GM23338 (cell line): ENCODE results near the gene RRP8. TPM values are rescaled to one million over a fixed set of nuclear protein-coding genes. Genes with fewer than 3 reads are reported as not detected.

Experiments used
- ATAC-seq: fragments of 200-7000 bp; cut with Tn5 transposase; 3 replicates; pipeline ENCODE4 v1.9.1; 2020
- DNase-seq: peaks from one replicate; pipeline ENCODE4 v3.0.0-alpha.2; 2015; ENCODE audit warnings: low spot score
- H2AFZ ChIP-seq: fragments of 200-600 bp; sonication (generic); 2 replicates; pipeline ENCODE4 v1.8.0; 2016; ENCODE audit warnings: antibody characterized with exemption, mild to moderate bottlenecking, moderate library complexity
- H3F3A ChIP-seq: fragments of 200-600 bp; sonication (generic); replicated peaks from 2 replicates; pipeline ENCODE4 v1.8.0; 2017; ENCODE audit warnings: antibody characterized with exemption, mixed run types, low read depth
- H3K27ac ChIP-seq: fragments of 200-600 bp; sonication (generic); 2 replicates; pipeline ENCODE4 v1.6.1; 2016; ENCODE audit warnings: low read depth
- H3K27me3 ChIP-seq: fragments of 200-600 bp; sonication (generic); 2 replicates; pipeline ENCODE4 v1.8.0; 2016; ENCODE audit warnings: mild to moderate bottlenecking, mixed run types, moderate library complexity; ENCODE audit not compliant: insufficient read depth
- H3K36me3 ChIP-seq: fragments of 200-600 bp; sonication (generic); 2 replicates; pipeline ENCODE4 v1.8.0; 2016; ENCODE audit warnings: mild to moderate bottlenecking; ENCODE audit not compliant: insufficient read depth
- H3K4me1 ChIP-seq: fragments of 200-600 bp; sonication (generic); 2 replicates; pipeline ENCODE4 v1.8.0; 2016; ENCODE audit warnings: mild to moderate bottlenecking, moderate library complexity; ENCODE audit not compliant: insufficient read depth
- H3K4me2 ChIP-seq: fragments of 200-600 bp; sonication (generic); 2 replicates; pipeline ENCODE4 v1.7.1; 2017; ENCODE audit warnings: mixed run types
- H3K4me3 ChIP-seq: fragments of 200-600 bp; sonication (generic); 2 replicates; pipeline ENCODE4 v1.6.1; 2016; ENCODE audit warnings: mixed run types
- H3K79me2 ChIP-seq: fragments of 200-600 bp; sonication (generic); replicated peaks from 2 replicates; pipeline ENCODE4 v1.8.0; 2017; ENCODE audit warnings: mild to moderate bottlenecking; ENCODE audit not compliant: insufficient read depth
- H3K9me2 ChIP-seq: fragments of 200-600 bp; sonication (generic); 2 replicates; pipeline ENCODE4 v1.8.0; 2017; ENCODE audit not compliant: insufficient read depth
- H4K20me1 ChIP-seq: fragments of 200-600 bp; sonication (generic); replicated peaks from 2 replicates; pipeline ENCODE4 v1.8.0; 2017; ENCODE audit warnings: mild to moderate bottlenecking; ENCODE audit not compliant: insufficient read depth
- H3K27ac Mint-ChIP-seq: 2 replicates; pipeline ENCODE4 v1.8.0; 2020; ENCODE audit warnings: inconsistent platforms, mild to moderate bottlenecking, moderate library complexity, mixed read lengths
- H3K27me3 Mint-ChIP-seq: 3 replicates; pipeline ENCODE4 v1.8.0; 2022; ENCODE audit warnings: low read depth, mild to moderate bottlenecking, moderate library complexity, mixed read lengths, inconsistent platforms; ENCODE audit not compliant: insufficient read depth, poor library complexity
- H3K36me3 Mint-ChIP-seq: 3 replicates; pipeline ENCODE4 v1.8.0; 2021; ENCODE audit warnings: low read depth, mild to moderate bottlenecking, inconsistent platforms, moderate library complexity, mixed read lengths
- H3K4me1 Mint-ChIP-seq: 3 replicates; pipeline ENCODE4 v1.8.0; 2020; ENCODE audit warnings: mild to moderate bottlenecking, inconsistent platforms, mixed read lengths
- H3K4me3 Mint-ChIP-seq: 3 replicates; pipeline ENCODE4 v1.8.0; 2021; ENCODE audit warnings: moderate library complexity, mild to moderate bottlenecking, inconsistent platforms, mixed read lengths
- H3K9me3 Mint-ChIP-seq: 3 replicates; pipeline ENCODE4 v1.8.0; 2020; ENCODE audit warnings: moderate library complexity, mild to moderate bottlenecking, inconsistent platforms, mixed read lengths
- CREB1 ChIP-seq: fragments of 250-450 bp; sonication (Bioruptor Pico); IDR thresholded peaks from 2 replicates; pipeline ENCODE4 v1.5.0; 2020; ENCODE audit warnings: low read depth, mild to moderate bottlenecking, moderate library complexity
- CTCF ChIP-seq, 2 experiments: fragments of 200-600 bp in 1 of 2; sonication (generic) in 1 of 2; conservative IDR thresholded peaks; 2 replicates each; pipeline versions ENCODE4 v1.5.1 to v1.6.1; 2016 to 2017; ENCODE audit warnings: antibody characterized with exemption in 2 of 2, low read depth in 2 of 2, mild to moderate bottlenecking in 2 of 2, moderate library complexity in 1 of 2
- ETS1 ChIP-seq: IDR thresholded peaks from 2 replicates; pipeline ENCODE4 v1.6.1; 2016; ENCODE audit warnings: antibody characterized with exemption
- EZH2 ChIP-seq: fragments of 200-600 bp; sonication (generic); IDR thresholded peaks from one replicate; pipeline ENCODE4 v1.8.0; 2017; ENCODE audit warnings: antibody characterized with exemption, mild to moderate bottlenecking, low read depth; ENCODE audit not compliant: unreplicated experiment
- EZH2phosphoT487 ChIP-seq: fragments of 200-600 bp; sonication (generic); IDR thresholded peaks from one replicate; pipeline ENCODE4 v1.8.1; 2018; ENCODE audit warnings: antibody characterized with exemption; ENCODE audit not compliant: unreplicated experiment
- JUNB ChIP-seq: IDR thresholded peaks from one replicate; pipeline ENCODE4 v1.6.1; 2016; ENCODE audit warnings: antibody characterized with exemption; ENCODE audit not compliant: unreplicated experiment
- NANOG ChIP-seq: IDR thresholded peaks from 2 replicates; pipeline ENCODE4 v1.6.1; 2016; ENCODE audit warnings: antibody characterized with exemption, borderline replicate concordance
- POLR2AphosphoS5 ChIP-seq: IDR thresholded peaks from 2 replicates; pipeline ENCODE4 v1.6.1; 2016; ENCODE audit warnings: antibody characterized with exemption, low read depth
- REST ChIP-seq: IDR thresholded peaks from one replicate; pipeline ENCODE4 v1.6.1; 2018; ENCODE audit warnings: antibody characterized with exemption; ENCODE audit not compliant: unreplicated experiment
- STAT1 ChIP-seq: IDR thresholded peaks from one replicate; pipeline ENCODE4 v1.6.1; 2016; ENCODE audit warnings: antibody characterized with exemption; ENCODE audit not compliant: unreplicated experiment
- ZNF114 ChIP-seq: fragments of 250-450 bp; sonication (Bioruptor Pico); IDR thresholded peaks from 2 replicates; pipeline ENCODE4 v1.5.0; 2020; ENCODE audit warnings: mild to moderate bottlenecking, moderate library complexity
- ZNF331 ChIP-seq: fragments of 250-450 bp; sonication (Bioruptor Pico); IDR thresholded peaks from 2 replicates; pipeline ENCODE4 v1.5.0; 2020; ENCODE audit warnings: low read depth, mild to moderate bottlenecking, moderate library complexity
- ZNF462 ChIP-seq: fragments of 250-450 bp; sonication (Bioruptor Pico); IDR thresholded peaks from 2 replicates; pipeline ENCODE4 v1.5.0; 2020; ENCODE audit warnings: mild to moderate bottlenecking, moderate library complexity
- polyA plus RNA-seq: library from polyadenylated mRNA; unstranded; fragments of >200 nt; fragmentation: Nextera tagmentation; extraction: Ambion mirVana; gene quantifications from 2 replicates; pipeline ENCODE4 v1.2.1, GENCODE V29; 2016
- total RNA-seq: library from RNA; depleted of rRNA; stranded (reverse); fragments of >200 nt; shearing (Covaris generic); gene quantifications from 2 replicates; pipeline ENCODE4 v1.2.3, GENCODE V29; 2014

Gene RRP8
- total and polyA plus RNA-seq, 2 experiments from 2014 or later, result 7.4 to 13.7 TPM

DNA sequence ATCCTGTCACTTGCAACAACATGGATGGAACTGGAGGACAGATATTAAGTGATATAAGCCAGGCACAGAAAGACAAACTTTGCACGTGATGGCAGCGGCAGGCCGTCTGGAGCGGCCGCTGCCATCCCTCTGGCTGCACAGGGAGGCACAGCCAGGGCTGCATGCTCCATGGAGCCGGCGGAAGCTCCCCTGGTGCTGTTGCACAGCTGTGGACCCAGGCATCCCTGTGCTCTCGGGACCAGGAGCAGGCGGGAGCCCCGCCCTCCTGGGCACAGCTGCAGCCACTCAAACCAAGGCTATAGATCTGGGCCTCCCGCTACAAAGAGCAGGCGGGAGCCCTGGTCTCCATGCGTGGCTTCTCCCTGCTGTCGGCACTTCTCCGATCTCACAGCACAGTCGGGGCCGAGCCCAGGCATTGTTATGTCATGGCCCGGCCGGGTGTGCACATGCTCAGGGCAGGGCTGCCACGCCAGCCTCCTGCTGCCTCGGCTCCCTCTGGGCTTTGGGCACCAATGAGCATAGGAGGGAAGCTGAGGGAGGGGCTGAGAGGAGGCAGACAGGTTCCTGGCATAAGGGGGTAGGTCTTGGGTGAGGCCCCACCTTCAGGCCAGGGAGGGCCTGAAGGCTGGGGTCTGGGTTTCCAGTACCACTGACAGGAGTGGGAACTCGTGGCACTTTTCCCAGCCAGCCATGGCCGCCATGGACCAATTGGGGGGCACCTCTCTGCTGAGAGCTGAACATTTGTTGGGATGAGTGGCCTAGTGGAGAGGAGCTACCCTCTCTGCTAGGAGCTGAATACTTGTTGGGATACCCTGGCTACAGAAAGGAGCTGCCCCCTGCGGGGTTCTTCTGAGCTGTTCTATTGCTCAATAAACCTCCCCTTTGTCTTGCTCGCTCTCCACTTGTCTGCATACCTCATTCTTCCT is 16.7 kb downstream of the RRP8 start:
- Histone ChIP-seq H3K4me1 (no peaks in the 10 kb centered on the region), H3K27me3 (no peaks in the 10 kb centered on the region), H3F3A (no peaks in the 10 kb centered on the region), H4K20me1 (no peaks in the 10 kb centered on the region), H3K27ac (no peak overlapping the region), H3K36me3 (0 out of 2 replicates have a peak, but pooled peaks cover under 1% of the 10 kb centered on the region), H3K4me2 (no peak overlapping the region), H3K4me3 (no peak overlapping the region), H3K79me2 (no peaks in the 10 kb centered on the region), H2AFZ (no peak overlapping the region), H3K9me2 (no peaks in the 10 kb centered on the region)
- Mint-ChIP-seq H3K36me3 (peaks cover 16% of the 10 kb centered on the region), H3K4me3 (no peak overlapping the region), H3K27me3 (peaks cover 2% of the 10 kb centered on the region), H3K9me3 (peaks cover 18% of the 10 kb centered on the region; the same call in 2 of the 3 replicates), H3K4me1 (no peaks in the 10 kb centered on the region), H3K27ac (no peak overlapping the region)
- DNase-seq, result no peak
- TF ChIP-seq ZNF462 (CRISPR knock-in tag), result no peak
- no peak for TF ChIP-seq ZNF114 (CRISPR knock-in tag)
- TF ChIP-seq CTCF (conservative IDR thresholded peaks at IDR 0.05; ENCODE audit: low read depth in 2 of 2), result no peak
- no peak for TF ChIP-seq NANOG
- no peak for TF ChIP-seq EZH2
- TF ChIP-seq EZH2phosphoT487, result no peak
- no peak for TF ChIP-seq ETS1
- TF ChIP-seq ZNF331 (CRISPR knock-in tag), result no peak
- no peak for TF ChIP-seq CREB1
- no peak for TF ChIP-seq JUNB
- TF ChIP-seq STAT1, result no peak
- TF ChIP-seq POLR2AphosphoS5, result no peak
- TF ChIP-seq REST, result no peak
- ATAC-seq, result peak; percentile 68
